Activated naive CD8-positive, alpha-beta T cell treated with anti-CD3 and anti-CD28 coated beads, Interleukin-2, amount 10 ng/mL, durations not matched to agents 7 days and 5 days (primary cell): Measurements from ENCODE around the gene CLPSL1. TPM values are rescaled to one million over a fixed set of nuclear protein-coding genes. Genes with fewer than 3 reads are reported as not detected.
A peak's percentile ranks its signal among the peaks of the same experiment; 100 is the strongest.

Experiments
- ATAC-seq: fragments of 150-1000 bp; cut with Tn5 transposase; one replicate; pipeline ENCODE4 v1.10.0; 2021; ENCODE audit warnings: low read depth, moderate library complexity
- POLR2A ChIA-PET: fragments of 350-600 bp; sonication (Branson Sonifier 250); formaldehyde crosslinking; loops from one replicate; lab custom pipeline; 2021; ENCODE audit warnings: antibody characterized with exemption; lab: Charles Lee
- DNase-seq: peaks from one replicate; pipeline ENCODE4 v3.0.0; 2021
- H3K27ac Mint-ChIP-seq: one replicate; pipeline ENCODE4 v1.8.0; 2022; ENCODE audit warnings: mild to moderate bottlenecking, mixed read lengths
- H3K27me3 Mint-ChIP-seq: one replicate; pipeline ENCODE4 v1.8.0; 2022; ENCODE audit warnings: mild to moderate bottlenecking, moderate library complexity, mixed read lengths
- H3K36me3 Mint-ChIP-seq: one replicate; pipeline ENCODE4 v1.8.0; 2021; ENCODE audit warnings: mild to moderate bottlenecking, mixed read lengths
- H3K4me1 Mint-ChIP-seq: one replicate; pipeline ENCODE4 v1.8.0; 2021; ENCODE audit warnings: mixed read lengths
- H3K4me3 Mint-ChIP-seq: one replicate; pipeline ENCODE4 v1.8.0; 2022; ENCODE audit warnings: mild to moderate bottlenecking, moderate library complexity, mixed read lengths
- H3K9me3 Mint-ChIP-seq: one replicate; pipeline ENCODE4 v1.8.0; 2021; ENCODE audit warnings: mixed read lengths
- total RNA-seq, 2 experiments: library from RNA; stranded (reverse); gene quantifications; one replicate each; pipeline ENCODE4 v1.2.3, GENCODE V29; 2021

The CLPSL1 gene
- total RNA-seq, 2 experiments from 2014 or later = not detected

- Mint-ChIP-seq H3K4me3 (no peak overlapping the region), H3K27ac (no peak overlapping the region), H3K36me3 (no peaks in the 10 kb centered on the region), H3K9me3 (no peaks in the 10 kb centered on the region), H3K27me3 (peaks cover 40% of the 10 kb centered on the region), H3K4me1 (no peaks in the 10 kb centered on the region)
- ATAC-seq (no peak), DNase-seq (no peak)
- POLR2A ChIA-PET = no interaction called here
Observed at GRCh38 chr6:35790683-35791082, 9.9 kb downstream of the CLPSL1 start.

- H3K36me3 Mint-ChIP-seq = no peaks in the 10 kb centered on the region
- DNase-seq (no peak), ATAC-seq (no peak)
- POLR2A ChIA-PET = no interaction called here
- H3K27ac Mint-ChIP-seq = no peak overlapping the region
- no peaks in the 10 kb centered on the region for H3K9me3 Mint-ChIP-seq
- no peaks in the 10 kb centered on the region for H3K4me1 Mint-ChIP-seq
- no peak overlapping the region for H3K4me3 Mint-ChIP-seq
- peaks cover 10% of the 10 kb centered on the region for H3K27me3 Mint-ChIP-seq
Observed at GRCh38 chr6:35794536-35795452, 14.0 kb downstream of the CLPSL1 start.

- DNase-seq (no peak), ATAC-seq (no peak)
- POLR2A ChIA-PET = no interaction called here
- Mint-ChIP-seq H3K4me1 (no peaks in the 10 kb centered on the region), H3K36me3 (no peaks in the 10 kb centered on the region), H3K9me3 (no peaks in the 10 kb centered on the region), H3K27me3 (peaks cover 8% of the 10 kb centered on the region), H3K27ac (no peak overlapping the region), H3K4me3 (no peak overlapping the region)
Observed at GRCh38 chr6:35795453-35796071, 14.7 kb downstream of the CLPSL1 start.

- ATAC-seq (no peak), DNase-seq (no peak)
- Mint-ChIP-seq H3K27me3 (peaks cover 9% of the 10 kb centered on the region), H3K36me3 (no peaks in the 10 kb centered on the region), H3K27ac (no peak overlapping the region), H3K9me3 (no peaks in the 10 kb centered on the region), H3K4me1 (no peaks in the 10 kb centered on the region), H3K4me3 (no peak overlapping the region)
- POLR2A ChIA-PET = no interaction called here
Observed at GRCh38 chr6:35796236-35796635, 15.4 kb downstream of the CLPSL1 start.

- no peak overlapping the region for H3K27ac Mint-ChIP-seq
- no peak overlapping the region for H3K4me3 Mint-ChIP-seq
- POLR2A ChIA-PET = no interaction called here
- H3K27me3 Mint-ChIP-seq = peaks cover 8% of the 10 kb centered on the region
- ATAC-seq (no peak), DNase-seq (no peak)
- H3K36me3 Mint-ChIP-seq = no peaks in the 10 kb centered on the region
- no peaks in the 10 kb centered on the region for H3K9me3 Mint-ChIP-seq
- H3K4me1 Mint-ChIP-seq = no peaks in the 10 kb centered on the region
Observed at GRCh38 chr6:35797837-35798526, 17.2 kb downstream of the CLPSL1 start.

- Mint-ChIP-seq H3K27ac (no peak overlapping the region), H3K4me3 (no peak overlapping the region), H3K4me1 (no peaks in the 10 kb centered on the region), H3K27me3 (peaks cover 8% of the 10 kb centered on the region), H3K9me3 (no peaks in the 10 kb centered on the region), H3K36me3 (no peaks in the 10 kb centered on the region)
- no peak for DNase-seq
- ATAC-seq = no peak
- POLR2A ChIA-PET = no interaction called here
Observed at GRCh38 chr6:35798706-35799105, 17.9 kb downstream of the CLPSL1 start.

- Mint-ChIP-seq H3K4me1 (peaks cover 2% of the 10 kb centered on the region), H3K36me3 (no peaks in the 10 kb centered on the region), H3K4me3 (no peak overlapping the region), H3K9me3 (no peaks in the 10 kb centered on the region), H3K27me3 (peaks cover 6% of the 10 kb centered on the region), H3K27ac (no peak overlapping the region)
- ATAC-seq (no peak), DNase-seq (no peak)
- POLR2A ChIA-PET = no interaction called here
Observed at GRCh38 chr6:35801148-35801547, 20.3 kb downstream of the CLPSL1 start.

- ATAC-seq = peak; percentile 70
- H3K27ac Mint-ChIP-seq = no peak within 1 kb of the TSS
- H3K9me3 Mint-ChIP-seq = no peaks in the 10 kb centered on the region
- H3K4me3 Mint-ChIP-seq = peak within 1 kb of the TSS; percentile 25
- POLR2A ChIA-PET = no interaction called here
- peaks cover 11% of the 10 kb centered on the region for H3K27me3 Mint-ChIP-seq
- no peaks in the 10 kb centered on the region for H3K36me3 Mint-ChIP-seq
- DNase-seq = peak; percentile 87
- H3K4me1 Mint-ChIP-seq = peaks cover 2% of the 10 kb centered on the region
Observed at GRCh38 chr6:35804996-35805736, 24.3 kb downstream of the CLPSL1 start, which contains the start of gene LHFPL5. LHFPL5 (plus strand) TSS chr6:35805352; CDS start chr6:35805671, 319 bp downstream.

- H3K9me3 Mint-ChIP-seq = no peaks in the 10 kb centered on the region
- peaks cover 5% of the 10 kb centered on the region for H3K27me3 Mint-ChIP-seq
- no peak overlapping the region for H3K27ac Mint-ChIP-seq
- no peak overlapping the region for H3K4me3 Mint-ChIP-seq
- ATAC-seq (no peak), DNase-seq (no peak)
- no peaks in the 10 kb centered on the region for H3K36me3 Mint-ChIP-seq
- H3K4me1 Mint-ChIP-seq = peaks cover 3% of the 10 kb centered on the region
- POLR2A ChIA-PET = no interaction called here
Observed at GRCh38 chr6:35808688-35809087, 27.9 kb downstream of the CLPSL1 start.

GRCh38 chr6:35809809-35810208 lies 29.0 kb downstream of the CLPSL1 start:
- no peak overlapping the region for H3K27ac Mint-ChIP-seq
- H3K4me3 Mint-ChIP-seq = no peak overlapping the region
- POLR2A ChIA-PET = no interaction called here
- H3K9me3 Mint-ChIP-seq = no peaks in the 10 kb centered on the region
- H3K27me3 Mint-ChIP-seq = peaks cover 5% of the 10 kb centered on the region
- H3K4me1 Mint-ChIP-seq = peaks cover 2% of the 10 kb centered on the region
- no peak for ATAC-seq
- no peak for DNase-seq
- H3K36me3 Mint-ChIP-seq = no peaks in the 10 kb centered on the region

- no peak for DNase-seq
- POLR2A ChIA-PET = no interaction called here
- Mint-ChIP-seq H3K4me1 (peaks cover 2% of the 10 kb centered on the region), H3K4me3 (no peak overlapping the region), H3K27me3 (peaks cover 5% of the 10 kb centered on the region), H3K9me3 (no peaks in the 10 kb centered on the region), H3K36me3 (no peaks in the 10 kb centered on the region), H3K27ac (no peak overlapping the region)
- ATAC-seq = no peak
Observed at GRCh38 chr6:35810971-35811698, 30.3 kb downstream of the CLPSL1 start.

- no peaks in the 10 kb centered on the region for H3K9me3 Mint-ChIP-seq
Observed at GRCh38 chr6:35811699-35811995, 30.8 kb downstream of the CLPSL1 start.

GRCh38 chr6:35817515-35817914 lies 36.7 kb downstream of the CLPSL1 start:
- Mint-ChIP-seq H3K4me1 (no peaks in the 10 kb centered on the region), H3K9me3 (peaks cover 2% of the 10 kb centered on the region), H3K27me3 (peaks cover 5% of the 10 kb centered on the region), H3K27ac (no peak overlapping the region), H3K4me3 (no peak overlapping the region), H3K36me3 (no peaks in the 10 kb centered on the region)
- POLR2A ChIA-PET = no interaction called here
- no peak for DNase-seq
- no peak for ATAC-seq

More at GRCh38 chr6:35811699-35811995, 30.8 kb downstream of the CLPSL1 start:
- H3K27ac Mint-ChIP-seq = no peak overlapping the region
- peaks cover 2% of the 10 kb centered on the region for H3K27me3 Mint-ChIP-seq
- DNase-seq (no peak), ATAC-seq (no peak)
- no peak overlapping the region for H3K4me3 Mint-ChIP-seq
- H3K36me3 Mint-ChIP-seq = no peaks in the 10 kb centered on the region
- POLR2A ChIA-PET = no interaction called here
- peaks cover 2% of the 10 kb centered on the region for H3K4me1 Mint-ChIP-seq
